PC-9 (cell line): ENCODE measurements around the gene PCSK9.

Experiments used
- CTCF ChIP-seq: fragments of 200-600 bp; sonication (generic); conservative IDR thresholded peaks from 2 replicates; pipeline ENCODE4 v1.6.1; 2017; ENCODE audit warnings: mixed run types, antibody characterized with exemption, mild to moderate bottlenecking, moderate library complexity
- EZH2 ChIP-seq: fragments of 200-600 bp; sonication (generic); IDR thresholded peaks from 2 replicates; pipeline ENCODE4 v1.8.0; 2017; ENCODE audit warnings: antibody characterized with exemption, low read depth

GRCh38 chr1:55061706-55062321 lies 22.5 kb downstream of the PCSK9 start:
- TF ChIP-seq CTCF: no peak
- no peak for TF ChIP-seq EZH2
